Left renal pelvis (tissue), 4 donors: ENCODE measurements around the gene C16orf89. TPM values are rescaled to one million over a fixed set of nuclear protein-coding genes. Genes with fewer than 3 reads are reported as not detected.
"Not testable (repeated sequence)": the region's sequence is repeated elsewhere in the genome, so short reads cannot be mapped to it uniquely, and the experiment has no call there.

Experiments
- DNase-seq, 4 donors: peaks; one replicate each; pipeline ENCODE4 v3.0.0-alpha.2; 2013; ENCODE audit warnings: low read depth in 4 of 4, low spot score in 3 of 4
- polyA plus RNA-seq, 4 donors: library from polyadenylated mRNA; unstranded; fragments of 120-200 nt; gene quantifications; one replicate each; pipeline ENCODE4 v1.2.1, GENCODE V29; 2013; ENCODE audit not compliant: insufficient read length in 4 of 4

The C16orf89 gene
- polyA plus RNA-seq, 4 donors = 3.7 to 7.8 (median 5.9) TPM

- DNase-seq = not testable (repeated sequence)
These were observed 19.0 kb upstream of the C16orf89 start for GRCh38 chr16:5084802-5085201.

GRCh38 chr16:5084099-5084731 is 18.5 kb upstream of the C16orf89 start:
- DNase-seq = not testable (repeated sequence)

GRCh38 chr16:5083646-5084045 is 17.9 kb upstream of the C16orf89 start:
- DNase-seq = not testable (repeated sequence)

- not testable (repeated sequence) for DNase-seq
These were observed 15.2 kb upstream of the C16orf89 start for GRCh38 chr16:5080996-5081395.

GRCh38 chr16:5080461-5080860 is 14.7 kb upstream of the C16orf89 start:
- not testable (repeated sequence) for DNase-seq

- no peak for DNase-seq
These were observed 12.9 kb upstream of the C16orf89 start for GRCh38 chr16:5078626-5079025.

- DNase-seq = no peak
These were observed 11.5 kb upstream of the C16orf89 start for GRCh38 chr16:5077304-5077703.

- no peak for DNase-seq
These were observed 9.9 kb upstream of the C16orf89 start for GRCh38 chr16:5075637-5076036.

GRCh38 chr16:5073771-5074170 is 8.0 kb upstream of the C16orf89 start:
- DNase-seq = not testable (repeated sequence)

GRCh38 chr16:5073279-5073629 is 7.5 kb upstream of the C16orf89 start:
- DNase-seq = no peak

- DNase-seq = no peak
These were observed 6.8 kb upstream of the C16orf89 start for GRCh38 chr16:5072334-5073278.

- peak; percentile 68 to 79 (median 72) for DNase-seq
These were observed 6.1 kb upstream of the C16orf89 start, which contains the start of gene ALG1 for GRCh38 chr16:5071681-5072333. Gene ALG1, plus strand, starts transcription at chr16:5071843. Its CDS starts 7 bp downstream, at chr16:5071850.

- no peak for DNase-seq
These were observed 5.6 kb upstream of the C16orf89 start for GRCh38 chr16:5071341-5071680.

- DNase-seq = no peak
These were observed 4.9 kb upstream of the C16orf89 start for GRCh38 chr16:5070431-5071186.

GRCh38 chr16:5069854-5070253 is 4.1 kb upstream of the C16orf89 start:
- DNase-seq = no peak

- no peak for DNase-seq
These were observed 3.3 kb upstream of the C16orf89 start for GRCh38 chr16:5069048-5069447.

- DNase-seq = no peak
These were observed 755 bp upstream of the C16orf89 start for GRCh38 chr16:5066511-5066910.

- no peak for DNase-seq
These were observed 430 bp downstream of the C16orf89 start for GRCh38 chr16:5065326-5065725.

- no peak for DNase-seq
These were observed 841 bp downstream of the C16orf89 start for GRCh38 chr16:5064915-5065314.
